HTR-8/SVneo (cell line): ENCODE results near the gene IWS1.
"Not testable (repeated sequence)": the region's sequence is repeated elsewhere in the genome, so short reads cannot be mapped to it uniquely, and the experiment has no call there.

Experiments
- DNase-seq: peaks from one replicate; pipeline ENCODE4 v3.0.0; 2011; ENCODE audit warnings: low spot score, mixed read lengths; ENCODE audit not compliant: insufficient read length
- FAIRE-seq: peaks from 2 replicates; lab custom pipeline; 2011; peaks lifted over from hg19 to GRCh38; lab: Jason Lieb, UNC

IWS1 gene

GRCh38 chr2:127526132-127527000 is at the start of gene IWS1:
TSS of gene IWS1 (minus strand) at chr2:127526489. CDS start at chr2:127526208, 281 bp downstream.
- peak; percentile 91 for DNase-seq
- peak; percentile 83 for FAIRE-seq

GRCh38 chr2:127575941-127576432 is 49.7 kb upstream of the IWS1 start:
- DNase-seq: no peak
- no peak for FAIRE-seq

DNA sequence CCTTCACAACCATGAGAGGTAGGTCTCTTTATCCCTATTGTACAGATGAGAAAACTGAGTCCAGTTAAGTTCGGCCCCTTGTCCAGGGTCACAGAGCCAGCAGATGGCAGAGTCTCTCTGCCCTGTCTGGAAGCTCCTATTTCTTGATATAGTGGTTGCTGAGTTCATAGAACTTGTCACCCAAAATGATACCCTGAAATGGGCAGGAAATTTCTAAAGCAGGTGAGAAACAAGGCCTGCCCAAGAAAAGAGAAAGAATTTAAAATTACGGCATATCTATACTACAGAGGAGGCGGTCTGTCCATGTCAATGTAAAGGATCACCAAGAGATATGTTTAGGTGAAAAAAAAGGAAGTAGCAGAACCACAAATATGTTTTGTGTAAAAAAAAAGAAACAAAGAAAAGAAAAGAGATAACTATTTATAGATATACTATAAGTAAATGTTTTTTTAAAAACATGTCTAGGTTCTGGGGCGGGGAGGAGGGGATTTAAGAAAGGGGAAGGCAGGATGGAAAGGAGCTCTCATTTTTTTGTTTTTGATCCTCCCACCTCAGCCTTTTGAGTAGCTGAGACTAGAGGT is 49.0 kb upstream of the IWS1 start:
- no peak for FAIRE-seq
- DNase-seq: no peak

- FAIRE-seq: no peak
These were observed 48.4 kb upstream of the IWS1 start for GRCh38 chr2:127574656-127575055.

GRCh38 chr2:127573771-127574170 is 47.5 kb upstream of the IWS1 start:
- no peak for DNase-seq
- no peak for FAIRE-seq

More at GRCh38 chr2:127574656-127575055, 48.4 kb upstream of the IWS1 start:
- DNase-seq: no peak

DNA sequence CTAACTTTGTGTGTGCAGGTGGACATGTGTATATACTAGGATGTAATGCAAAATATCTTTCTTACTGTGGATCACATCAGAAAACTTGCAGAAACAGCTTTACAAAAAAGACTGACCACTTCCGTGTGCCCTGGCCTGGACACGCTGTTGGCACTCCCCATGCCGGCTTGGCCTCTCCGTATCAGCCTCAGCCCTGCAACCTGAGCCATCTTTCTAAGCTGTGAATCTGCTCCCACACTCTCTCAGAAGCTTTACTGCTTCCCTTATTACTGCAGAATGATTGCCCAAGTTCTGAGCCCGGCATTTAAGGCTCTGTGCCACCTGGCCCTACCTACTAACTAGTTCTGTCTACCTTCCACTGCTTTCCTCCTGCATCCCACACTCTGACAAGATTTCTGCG is 47.0 kb upstream of the IWS1 start:
- FAIRE-seq (no peak), DNase-seq (no peak)

- FAIRE-seq (no peak), DNase-seq (no peak)
These were observed 46.6 kb upstream of the IWS1 start for GRCh38 chr2:127572841-127573240.

DNA sequence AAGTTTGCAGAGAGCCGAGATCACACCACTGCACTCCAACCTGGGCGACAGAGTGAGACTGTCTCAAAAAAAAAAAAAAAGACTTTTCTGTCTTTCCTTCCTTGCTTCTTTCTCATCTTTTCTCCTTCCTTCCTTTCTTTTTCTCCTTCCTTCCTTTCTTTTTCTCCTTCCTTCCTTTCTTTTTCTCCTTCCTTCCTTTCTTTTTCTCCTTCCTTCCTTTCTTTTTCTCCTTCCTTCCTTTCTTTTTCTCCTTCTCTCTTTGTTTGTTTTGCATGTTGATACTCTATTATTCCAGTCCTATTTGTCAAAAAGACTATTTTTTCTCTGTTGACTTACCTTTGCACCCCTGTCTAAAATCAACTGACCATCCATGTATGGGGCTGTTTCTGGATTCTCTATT is 46.1 kb upstream of the IWS1 start:
- not testable (repeated sequence) for FAIRE-seq, DNase-seq

GRCh38 chr2:127570282-127571250 is 44.3 kb upstream of the IWS1 start:
- FAIRE-seq: no peak
- DNase-seq: no peak

DNA sequence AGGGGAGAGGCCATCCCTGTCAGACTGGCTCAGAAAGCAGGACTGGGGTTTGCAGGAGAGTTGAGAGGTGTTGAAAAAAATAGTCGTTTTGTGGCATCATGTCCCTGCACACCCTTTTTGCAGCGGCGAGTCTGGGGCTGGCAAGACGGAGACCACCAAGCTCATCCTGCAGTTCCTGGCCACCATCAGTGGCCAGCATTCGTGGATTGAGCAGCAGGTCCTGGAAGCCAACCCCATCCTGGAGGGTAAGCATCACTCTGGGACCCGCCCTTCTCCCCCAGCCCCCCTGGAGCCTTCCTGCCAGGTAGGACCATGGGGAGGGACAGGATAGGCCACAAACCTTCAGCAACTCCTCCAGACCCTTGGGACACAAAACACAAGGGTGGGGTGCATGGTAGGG is 43.4 kb upstream of the IWS1 start:
- FAIRE-seq: no peak
- no peak for DNase-seq

- no peak for FAIRE-seq
- no peak for DNase-seq
These were observed 41.8 kb upstream of the IWS1 start for GRCh38 chr2:127568128-127568527.

GRCh38 chr2:127567351-127567854 is 41.1 kb upstream of the IWS1 start:
- FAIRE-seq (no peak), DNase-seq (no peak)

- DNase-seq: no peak
- no peak for FAIRE-seq
These were observed 40.3 kb upstream of the IWS1 start for GRCh38 chr2:127566576-127566975.

- FAIRE-seq (no peak), DNase-seq (no peak)
These were observed 39.8 kb upstream of the IWS1 start for GRCh38 chr2:127566139-127566417.

- FAIRE-seq (no peak), DNase-seq (no peak)
These were observed 39.2 kb upstream of the IWS1 start for GRCh38 chr2:127565261-127566138.

- FAIRE-seq (no peak), DNase-seq (no peak)
These were observed 38.4 kb upstream of the IWS1 start for GRCh38 chr2:127564429-127565260.

- FAIRE-seq (no peak), DNase-seq (no peak)
These were observed 37.5 kb upstream of the IWS1 start for GRCh38 chr2:127563458-127564428.
